GM18502 (cell line): ENCODE results near the gene KRT4.

Experiments used
- ATAC-seq: cut with Tn5 transposase; IDR thresholded peaks from one replicate; pipeline ENCODE4 v1.9.1; 2021; ENCODE audit warnings: mild to moderate bottlenecking; ENCODE audit not compliant: unreplicated experiment, poor library complexity

The KRT4 gene

DNA sequence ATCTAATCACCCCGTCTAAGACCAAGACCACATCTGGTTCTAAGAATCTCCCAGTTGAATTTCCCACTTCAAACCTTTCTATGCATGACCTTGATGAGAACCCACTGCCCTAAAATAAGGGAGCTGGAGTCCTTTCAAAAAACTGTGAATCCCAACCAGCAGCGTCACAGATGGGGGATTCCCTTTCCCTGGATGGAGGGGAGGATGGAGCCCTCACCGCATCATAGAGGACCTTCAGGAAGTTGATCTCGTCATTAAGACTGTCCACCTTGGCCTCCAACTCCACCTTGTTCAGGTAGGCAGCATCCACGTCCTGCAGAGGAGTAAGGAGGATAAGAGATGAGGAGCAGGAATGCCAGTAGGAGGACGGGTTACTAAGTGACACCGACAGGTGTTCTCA is 4.8 kb downstream of the KRT4 start:
- no peak for ATAC-seq

- ATAC-seq: no peak
Observed at GRCh38 chr12:52808573-52809160, 5.2 kb downstream of the KRT4 start.

GRCh38 chr12:52807544-52808470 is 6.1 kb downstream of the KRT4 start:
- no peak for ATAC-seq

- ATAC-seq: no peak
Observed at GRCh38 chr12:52806821-52807543, 6.9 kb downstream of the KRT4 start.

- no peak for ATAC-seq
Observed at GRCh38 chr12:52806169-52806811, 7.6 kb downstream of the KRT4 start.

DNA sequence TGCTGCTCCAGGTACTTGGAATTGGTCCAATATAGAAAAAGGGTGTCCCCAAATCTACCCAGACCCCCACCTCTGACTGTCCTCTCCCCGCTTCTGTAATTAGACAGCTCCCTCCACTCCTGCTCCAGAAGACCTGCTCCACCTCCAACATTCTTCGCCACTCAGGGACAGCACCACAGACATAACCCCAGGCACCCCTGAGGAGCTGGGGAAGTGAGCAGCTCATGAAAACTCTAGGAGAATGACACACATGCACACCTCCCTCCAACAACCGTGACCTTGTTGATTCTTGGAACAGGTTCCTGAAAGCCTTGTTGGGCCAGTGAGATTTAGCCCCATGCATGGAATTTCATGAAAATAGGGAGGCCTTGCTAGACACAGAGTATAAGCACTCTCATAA is 8.2 kb downstream of the KRT4 start:
- ATAC-seq: no peak

DNA sequence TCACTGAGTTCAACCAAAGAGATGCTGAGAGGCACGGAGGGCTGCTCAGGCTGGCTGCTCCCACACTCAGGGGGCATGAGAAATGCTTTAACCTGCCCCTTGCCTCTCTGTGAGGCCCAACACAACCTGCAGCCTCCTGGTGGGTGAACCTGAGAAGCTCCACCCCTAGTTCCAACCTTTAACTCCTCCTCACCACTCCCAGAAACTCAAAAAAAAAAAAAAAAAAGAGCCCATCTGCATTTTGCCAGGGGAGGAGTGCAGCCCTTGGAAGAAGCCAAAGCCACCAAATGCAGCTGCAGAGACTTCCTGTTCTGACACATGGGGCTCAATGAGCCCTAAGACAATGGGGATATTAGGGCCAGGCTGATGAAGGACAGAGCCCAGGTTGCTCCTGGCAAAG is 8.9 kb downstream of the KRT4 start:
- no peak for ATAC-seq

DNA sequence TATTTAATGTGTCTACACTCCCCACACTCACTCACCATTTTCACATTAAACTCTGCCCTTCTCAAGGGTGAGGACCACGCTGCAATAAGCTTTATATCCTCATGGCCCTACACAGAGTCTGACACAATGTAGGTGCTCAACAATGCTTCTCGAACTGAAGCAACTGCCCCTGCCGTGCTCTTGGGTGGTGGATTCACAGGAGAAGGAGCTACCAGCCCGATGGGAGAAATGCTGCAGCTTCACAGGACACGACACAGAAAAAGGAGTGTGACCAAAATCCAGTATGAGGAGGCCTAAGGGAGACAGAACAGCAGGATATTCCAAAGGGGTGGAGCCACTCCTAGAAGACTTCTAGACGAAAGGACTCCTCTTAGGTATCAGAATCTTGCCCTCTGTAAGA is 11.5 kb downstream of the KRT4 start:
- no peak for ATAC-seq

DNA sequence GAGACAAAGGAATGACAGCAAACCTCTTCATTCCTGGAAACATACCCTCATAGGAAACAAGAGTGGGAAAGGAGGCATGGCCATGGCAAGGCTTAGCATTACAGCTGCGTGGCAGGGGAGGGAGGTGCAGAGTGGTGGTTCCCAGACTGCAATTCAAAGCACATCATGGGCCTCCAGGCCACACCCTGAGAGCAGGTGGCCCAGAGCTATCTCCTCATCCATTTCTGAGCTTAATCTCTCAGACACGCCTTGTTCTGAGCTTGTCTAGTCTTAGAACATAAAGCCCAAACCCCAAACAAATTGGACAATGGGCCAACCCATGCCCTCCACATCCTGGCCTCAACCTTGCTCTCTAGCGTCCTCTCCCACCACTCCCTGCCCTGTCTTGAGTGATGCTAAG is 12.1 kb downstream of the KRT4 start:
- no peak for ATAC-seq

DNA sequence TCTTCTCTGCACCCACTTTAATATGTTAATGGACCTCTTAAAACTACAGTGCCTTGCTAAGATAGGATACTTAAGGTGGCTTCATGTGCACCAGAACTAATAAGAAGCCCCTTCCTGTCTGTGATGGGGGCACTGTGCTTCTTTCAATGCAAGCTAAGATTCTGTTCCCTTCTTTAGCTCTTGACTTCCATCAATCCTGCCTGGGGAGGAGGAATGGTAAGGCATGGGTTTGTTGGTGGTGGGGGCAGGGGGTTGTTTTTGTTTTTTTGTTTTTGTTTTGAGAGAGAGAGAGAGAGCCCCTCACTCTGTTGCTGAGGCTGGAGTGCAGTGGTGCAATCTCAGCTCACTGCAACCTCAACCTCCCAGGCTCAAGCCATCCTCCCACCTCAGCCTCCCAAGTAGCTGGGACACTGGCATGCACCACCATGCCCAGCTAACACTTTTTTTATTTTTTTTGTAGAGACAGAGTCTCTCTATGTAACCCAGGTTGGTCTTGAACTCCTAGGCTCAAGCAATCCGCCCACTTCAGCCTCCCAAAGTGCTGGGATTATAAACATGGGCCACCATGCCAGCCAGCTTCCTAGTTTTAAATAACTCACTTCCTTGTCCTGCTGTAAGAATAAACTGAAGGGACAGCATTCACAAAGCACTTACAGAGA is 13.5 kb downstream of the KRT4 start:
- no peak for ATAC-seq

GRCh38 chr12:52799505-52800211 is 14.3 kb downstream of the KRT4 start:
- ATAC-seq: no peak

DNA sequence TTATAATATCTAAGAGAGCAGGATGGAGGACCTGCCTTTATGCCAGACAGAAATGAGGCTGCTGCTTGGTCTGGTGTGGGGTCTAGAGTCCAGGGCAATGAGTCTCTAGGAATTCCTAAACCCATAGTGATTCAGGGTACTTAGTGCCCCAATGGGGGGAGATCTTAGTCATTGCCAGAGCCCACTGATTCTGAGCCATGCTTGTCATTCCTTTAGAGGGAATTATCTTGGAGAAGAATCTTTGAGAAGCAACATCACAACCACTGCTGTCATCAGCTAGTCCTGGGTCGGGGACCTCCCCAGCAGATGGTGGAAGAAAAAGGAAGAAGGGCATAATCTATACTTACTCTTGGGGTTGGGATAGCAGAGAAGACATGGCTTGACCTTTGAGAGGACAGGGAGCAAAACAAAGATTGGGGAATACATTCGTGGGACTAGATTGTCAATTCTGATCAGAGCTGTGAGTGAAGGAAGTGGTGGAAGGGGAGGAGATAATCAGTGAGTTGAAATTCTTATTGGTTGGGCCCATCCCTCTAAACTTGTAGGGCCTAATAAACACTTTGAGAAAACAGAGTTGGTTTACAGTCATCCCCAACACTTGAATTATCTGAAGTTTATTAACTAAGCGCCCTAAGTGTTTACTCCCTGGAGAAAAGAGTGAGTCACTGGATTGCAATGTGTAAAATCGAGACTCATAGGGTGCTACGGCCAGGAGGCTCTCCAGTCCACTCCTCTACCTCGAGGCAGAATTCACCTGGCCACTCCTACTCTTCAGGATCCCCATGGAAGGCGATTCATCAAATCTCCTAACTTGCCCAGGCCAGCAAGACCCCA is 15.0 kb downstream of the KRT4 start:
- ATAC-seq: no peak

DNA sequence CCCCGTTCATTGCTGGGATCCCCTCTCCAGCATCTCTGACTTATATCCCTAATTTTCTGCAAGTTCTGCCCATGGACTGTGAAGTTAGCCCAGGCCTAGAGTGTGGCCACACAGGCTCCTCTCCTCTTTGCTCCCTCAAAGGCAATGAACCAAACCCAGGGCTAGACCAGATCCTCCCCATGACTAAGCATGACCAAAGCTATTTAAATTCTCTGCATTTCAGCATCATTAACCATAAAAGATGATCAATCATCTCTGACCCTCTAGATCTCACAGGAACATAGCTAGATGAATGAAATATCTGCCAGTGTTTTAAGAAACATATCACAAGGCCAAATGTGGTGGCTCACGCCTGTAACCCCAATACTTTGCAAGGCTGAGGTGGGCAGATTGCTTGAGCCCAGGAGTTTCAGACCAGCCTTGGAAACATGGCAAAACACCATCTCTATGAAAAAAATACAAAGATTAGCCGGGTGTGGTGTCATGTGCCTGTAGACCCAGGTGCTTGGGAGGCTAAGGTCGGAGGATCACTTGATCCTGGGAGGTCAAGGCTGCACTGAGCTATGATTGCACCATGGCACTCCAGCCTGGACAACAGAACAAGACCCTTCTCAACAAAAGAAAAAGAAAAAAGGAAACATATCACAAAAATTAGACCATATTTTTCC is 15.8 kb downstream of the KRT4 start:
- no peak for ATAC-seq

DNA sequence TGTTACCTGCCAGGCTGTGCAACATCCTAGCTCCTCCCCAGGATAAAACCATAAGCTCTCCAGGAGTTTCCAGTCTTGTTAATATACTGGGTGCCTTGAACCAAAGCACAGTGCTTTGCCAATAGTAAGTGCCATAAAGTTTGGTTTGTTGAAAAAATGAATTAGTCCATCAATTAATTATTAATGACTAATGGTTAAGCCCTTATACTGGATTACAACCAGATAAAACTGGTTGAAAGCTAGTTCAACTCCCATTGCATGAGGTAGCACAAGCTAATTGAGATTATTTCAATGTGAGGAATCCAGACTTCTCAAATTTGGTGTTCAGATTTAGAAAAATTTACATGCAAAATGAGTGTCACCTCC is 16.4 kb downstream of the KRT4 start:
- ATAC-seq: no peak

- ATAC-seq: no peak
Observed at GRCh38 chr12:52796839-52797528, 16.9 kb downstream of the KRT4 start.

GRCh38 chr12:52796429-52796794 is 17.5 kb downstream of the KRT4 start:
- ATAC-seq: no peak

DNA sequence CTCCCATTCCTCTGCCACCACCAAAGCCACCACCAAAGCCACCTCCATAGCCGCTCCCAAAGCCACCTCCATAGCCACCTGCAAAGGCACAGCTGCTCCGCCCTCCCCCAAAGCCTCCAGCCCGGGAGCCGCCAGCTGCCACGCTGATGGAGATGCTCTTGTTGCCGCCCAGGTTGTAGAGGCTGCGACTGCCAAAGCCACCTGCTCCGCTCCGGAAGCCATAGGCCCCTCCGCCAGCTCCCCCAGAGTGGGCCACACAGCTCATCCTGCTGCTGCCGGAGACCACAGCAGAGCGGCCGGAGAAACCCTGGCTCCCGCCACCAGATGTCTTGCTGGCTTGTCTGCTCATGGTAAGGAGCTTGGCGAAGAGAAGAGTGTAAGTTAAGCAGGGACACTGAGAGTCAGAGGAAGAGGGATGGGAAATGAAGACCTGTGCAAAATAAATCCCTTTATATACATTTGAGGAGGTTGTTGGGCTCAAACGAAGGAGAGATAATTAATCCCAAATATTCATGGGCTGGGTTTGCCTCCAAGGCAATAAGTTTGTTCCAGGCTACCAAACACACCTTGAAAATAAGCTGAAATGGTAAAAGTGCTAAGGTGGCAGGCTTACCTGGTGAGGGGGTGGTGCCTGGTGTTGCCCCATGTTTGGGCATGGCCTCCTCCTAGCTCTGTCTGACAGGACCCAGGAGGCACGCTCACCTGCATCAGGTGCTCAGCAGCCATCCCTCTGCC is 18.1 kb downstream of the KRT4 start, which contains the start of gene KRT3:
KRT3 (minus strand) TSS at position 424 of the 735 bp plus-strand sequence; CDS start at position 349, 75 bp downstream.
- ATAC-seq: no peak
